ENCODE results near the gene LRRN3.

LRRN3 gene

GRCh38 chr7:111080495-111081105 lies 10.3 kb upstream of the LRRN3 start:
- FAIRE-seq = no peak

GRCh38 chr7:111081546-111082267 lies 9.2 kb upstream of the LRRN3 start:
- FAIRE-seq = no peak

GRCh38 chr7:111082351-111082750 lies 8.6 kb upstream of the LRRN3 start:
- FAIRE-seq = no peak

- FAIRE-seq = no peak
Observed at GRCh38 chr7:111083413-111083812, 7.5 kb upstream of the LRRN3 start.

GRCh38 chr7:111085356-111085755 lies 5.6 kb upstream of the LRRN3 start:
- no peak for FAIRE-seq

GRCh38 chr7:111086532-111086931 lies 4.4 kb upstream of the LRRN3 start:
- FAIRE-seq = no peak

GRCh38 chr7:111088328-111088727 lies 2.6 kb upstream of the LRRN3 start:
- no peak for FAIRE-seq

- peak; percentile 100 for FAIRE-seq
Observed at GRCh38 chr7:111089822-111090426, 1.0 kb upstream of the LRRN3 start.

GRCh38 chr7:111091593-111092358 lies 849 bp downstream of the LRRN3 start:
- FAIRE-seq = no peak

- FAIRE-seq = peak; percentile 41
Observed at GRCh38 chr7:111092406-111093236, 1.7 kb downstream of the LRRN3 start.

GRCh38 chr7:111093496-111093895 lies 2.6 kb downstream of the LRRN3 start:
- FAIRE-seq = no peak

- FAIRE-seq = no peak
Observed at GRCh38 chr7:111094419-111094818, 3.5 kb downstream of the LRRN3 start.

GRCh38 chr7:111096997-111097396 lies 6.1 kb downstream of the LRRN3 start:
- no peak for FAIRE-seq

GRCh38 chr7:111098011-111098925 lies 7.3 kb downstream of the LRRN3 start:
- peak; percentile 94 for FAIRE-seq

GRCh38 chr7:111098926-111099250 lies 8.0 kb downstream of the LRRN3 start:
- no peak for FAIRE-seq

GRCh38 chr7:111101856-111102646 lies 11.1 kb downstream of the LRRN3 start:
- FAIRE-seq = no peak

GRCh38 chr7:111103136-111103535 lies 12.2 kb downstream of the LRRN3 start:
- no peak for FAIRE-seq

- FAIRE-seq = no peak
Observed at GRCh38 chr7:111103678-111104274, 12.8 kb downstream of the LRRN3 start.

- no peak for FAIRE-seq
Observed at GRCh38 chr7:111104710-111105109, 13.8 kb downstream of the LRRN3 start.

- no peak for FAIRE-seq
Observed at GRCh38 chr7:111105269-111105668, 14.3 kb downstream of the LRRN3 start.
